ENCODE results near the gene OR4X1. TPM values are rescaled to one million over a fixed set of nuclear protein-coding genes. Genes with fewer than 3 reads are reported as not detected.
"Not testable (repeated sequence)": the region's sequence is repeated elsewhere in the genome, so short reads cannot be mapped to it uniquely, and the experiment has no call there.

Gene OR4X1
- total RNA-seq, 2 experiments from 2014 or later = not detected

DNA sequence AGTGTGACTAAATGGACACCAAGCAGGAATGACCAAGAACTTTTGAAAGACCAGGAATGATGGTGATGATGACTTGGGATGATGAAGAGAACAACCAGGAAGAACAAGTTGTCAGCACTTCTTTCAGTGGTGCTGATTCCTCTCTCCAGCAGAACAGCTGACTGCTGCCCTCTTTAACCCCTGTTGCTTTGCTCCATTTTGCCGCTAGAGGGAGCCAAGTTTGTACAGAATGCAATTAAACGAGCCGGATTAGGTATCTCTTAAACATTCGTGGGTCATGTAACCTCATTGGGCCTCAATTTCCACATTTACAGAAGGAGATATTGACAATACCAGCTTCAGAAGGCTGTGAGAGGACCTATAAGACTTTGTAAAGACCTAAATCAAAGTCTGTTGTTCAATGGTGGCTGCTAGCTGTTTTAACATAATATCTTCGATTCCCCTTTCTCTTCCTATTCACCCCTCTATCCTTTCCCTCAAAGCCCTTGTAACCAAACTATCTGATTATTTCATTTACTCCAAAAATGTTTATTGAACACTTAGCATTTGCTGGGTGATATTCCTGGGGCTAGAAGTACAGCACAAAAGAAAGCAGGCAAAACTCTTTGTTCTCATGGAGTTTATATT, 44.2 kb downstream of the OR4X1 start:
- Mint-ChIP-seq H3K4me3 (no peak overlapping the region), H3K4me1 (peaks cover 4% of the 10 kb centered on the region), H3K36me3 (ENCODE audit: low read depth) (no peaks in the 10 kb centered on the region), H3K27me3 (peaks cover 8% of the 10 kb centered on the region), H3K27ac (no peak overlapping the region), H3K9me3 (ENCODE audit: low read depth) (no peaks in the 10 kb centered on the region)
- ChIA-PET CTCF (interaction anchor here (0.6 to 2.4 kb wide), 8 partner anchors 12 to 799 kb away, joined by 3 to 7 read pairs (median 4); no protein-coding TSS in a partner anchor), POLR2A (no interaction called here)
- ATAC-seq (peak; percentile 53), DNase-seq (peak; percentile 84)
- intact Hi-C loops (cut with DNase I, micrococcal nuclease) = loop anchor here (1.0 to 10.0 kb wide), 7 partner anchors 136 to 1687 kb away; no protein-coding TSS in a partner anchor

DNA sequence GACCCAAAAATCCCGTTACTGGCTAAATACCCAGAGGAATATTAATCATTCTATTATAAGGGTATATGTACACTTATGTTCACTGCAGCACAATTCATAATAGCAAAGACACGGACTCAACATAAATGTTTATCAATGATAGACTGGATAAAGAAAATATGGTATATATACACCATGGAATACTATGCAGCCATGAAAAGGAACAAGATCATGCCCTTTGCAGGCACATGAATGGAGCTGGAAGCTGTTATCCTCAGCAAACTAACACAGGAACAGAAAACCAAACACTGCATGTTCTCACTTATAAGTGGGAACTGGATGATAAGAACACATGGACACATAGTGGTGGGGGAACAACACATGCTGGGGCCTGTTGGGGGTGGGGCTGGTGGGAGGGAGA, 49.9 kb downstream of the OR4X1 start:
- intact Hi-C loops (cut with DNase I, micrococcal nuclease) = loop anchor here in 1 of 2 experiments (10.0 kb wide), 1 partner anchor 51 kb away; the partner anchor contains the start of gene OR4C5
- CTCF ChIA-PET; DNase-seq; H3K4me3 Mint-ChIP-seq; H3K4me1 Mint-ChIP-seq; ATAC-seq; H3K27ac Mint-ChIP-seq; H3K36me3 Mint-ChIP-seq (ENCODE audit: low read depth); H3K9me3 Mint-ChIP-seq (ENCODE audit: low read depth); H3K27me3 Mint-ChIP-seq; POLR2A ChIA-PET: not testable (repeated sequence)

Other genes with a start within 250 kb of the OR4X1 start
- gene OR4B1, start 47.1 kb upstream of the OR4X1 start, total RNA-seq = not detected
- not detected for gene OR4X2, start 18.8 kb upstream of the OR4X1 start, total RNA-seq
- gene OR4S1, start 42.4 kb downstream of the OR4X1 start, total RNA-seq = not detected
- gene OR4C3, start 61.1 kb downstream of the OR4X1 start, total RNA-seq = not detected
- not detected for gene OR4C5, start 102.6 kb downstream of the OR4X1 start, total RNA-seq
- not detected for gene OR4A47, start 224.9 kb downstream of the OR4X1 start, total RNA-seq